Measurements from ENCODE around the gene INPP5A.

INPP5A gene

DNA sequence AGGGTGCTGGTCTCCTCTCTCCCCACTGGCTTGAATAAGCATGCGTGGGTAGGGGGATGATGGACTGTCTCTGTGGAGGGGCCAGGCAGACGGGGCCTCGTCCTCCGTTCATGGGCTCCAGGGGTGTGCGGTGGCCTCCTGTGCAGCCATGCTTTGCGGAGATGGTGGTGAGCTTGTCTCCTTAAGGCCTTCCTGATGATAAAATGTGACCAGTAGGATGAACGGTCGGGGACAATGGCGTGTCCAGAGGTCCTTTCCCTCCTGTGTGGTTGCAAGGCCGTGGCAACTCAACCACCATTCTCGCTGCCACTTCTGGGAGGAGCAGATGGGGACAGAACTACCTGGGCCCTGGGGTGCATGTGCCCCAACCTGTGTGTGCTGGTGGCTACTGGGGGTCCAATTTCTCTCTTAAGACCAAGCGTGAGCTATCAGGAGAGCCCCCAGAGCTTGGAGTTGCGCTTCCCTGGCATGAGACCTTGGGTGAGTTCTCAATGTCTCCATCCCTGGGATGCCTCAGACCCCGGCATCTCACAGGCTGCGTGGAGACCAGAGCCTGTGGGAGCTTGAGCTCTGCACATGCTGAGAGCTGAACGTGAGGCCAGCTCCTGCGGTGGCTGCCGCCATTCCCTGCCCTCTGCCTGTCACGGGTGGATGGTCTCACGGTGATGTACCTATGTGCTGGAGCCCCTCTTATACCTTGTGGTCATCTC, 112.2 kb downstream of the INPP5A start:
- DNase-seq = no peak

DNA sequence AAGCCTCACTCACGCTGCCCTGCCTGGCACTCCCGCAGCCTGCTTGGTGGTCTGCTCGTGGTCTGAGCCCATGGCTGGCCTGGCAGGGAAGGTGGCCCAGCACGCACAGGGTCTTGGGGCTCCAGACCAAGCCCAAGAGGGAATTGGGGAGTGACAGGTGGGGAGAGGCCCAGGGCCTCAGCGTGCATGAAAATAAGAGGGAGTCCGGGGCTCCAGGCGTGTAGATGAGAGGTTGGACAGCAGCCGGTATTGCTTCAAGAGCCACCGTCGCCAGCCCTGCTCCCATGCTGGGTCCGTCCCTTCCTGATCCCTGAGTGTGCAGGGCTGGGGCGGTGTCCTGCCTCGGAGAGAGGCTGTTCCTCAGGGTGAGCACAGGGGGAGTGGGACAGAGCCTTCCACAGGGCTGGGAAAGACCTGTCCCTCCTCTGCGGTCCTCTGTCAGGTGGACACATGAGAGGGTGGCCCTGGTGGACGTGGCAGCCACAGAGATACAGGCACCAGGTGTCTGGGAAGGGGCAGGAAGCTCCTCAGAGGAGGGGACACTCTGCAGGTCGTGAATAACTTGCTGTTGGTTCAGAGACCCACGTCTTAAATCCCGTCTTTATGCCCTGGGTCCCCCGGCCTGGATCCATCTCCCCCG, 113.1 kb downstream of the INPP5A start:
- DNase-seq = no peak

DNA sequence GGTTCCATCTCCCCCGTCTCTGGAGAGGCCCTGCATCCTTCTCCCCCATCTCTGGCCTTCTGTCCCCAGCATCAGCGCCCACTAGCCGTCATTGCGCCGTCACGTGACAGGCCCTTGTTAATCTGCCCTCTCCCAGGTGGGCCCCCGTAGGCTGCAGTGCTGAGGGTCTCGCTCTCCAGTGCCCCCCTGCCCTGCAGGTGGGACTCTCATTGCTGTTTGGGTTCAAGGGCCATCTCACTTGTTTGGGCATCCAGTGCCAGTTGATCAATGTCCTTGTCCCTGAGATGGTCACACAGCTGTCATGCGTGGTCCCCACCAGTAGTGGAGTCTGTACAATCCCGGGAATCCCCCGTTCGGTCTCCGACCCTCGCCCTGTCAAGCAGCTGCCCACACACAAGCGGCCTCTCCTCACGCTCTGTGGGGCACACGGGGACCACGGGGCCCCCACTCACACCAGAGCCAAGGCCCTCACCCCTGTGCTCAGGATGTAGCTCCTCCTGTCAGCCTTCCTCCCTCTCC, 114.0 kb downstream of the INPP5A start:
- no peak for DNase-seq

DNA sequence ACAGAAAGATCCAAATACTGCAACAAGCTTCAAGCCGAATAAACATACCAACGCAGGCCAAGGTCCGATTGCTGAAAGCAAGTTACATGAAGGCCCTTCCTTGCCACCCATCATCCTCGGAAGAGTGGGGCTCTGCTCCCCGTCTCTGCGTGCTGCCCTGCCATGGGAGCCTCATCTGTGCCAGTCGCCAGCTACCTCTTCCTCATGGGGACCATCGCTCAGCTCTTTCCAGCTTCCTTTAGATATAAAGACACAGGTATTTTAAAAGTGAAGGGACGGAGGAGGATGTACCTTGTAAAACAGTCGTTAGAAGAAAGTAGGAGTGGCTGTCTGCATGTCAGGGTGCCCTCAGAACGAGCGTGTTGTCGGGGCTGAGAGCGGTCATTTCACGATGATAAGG, 114.9 kb downstream of the INPP5A start:
- no peak for DNase-seq

DNA sequence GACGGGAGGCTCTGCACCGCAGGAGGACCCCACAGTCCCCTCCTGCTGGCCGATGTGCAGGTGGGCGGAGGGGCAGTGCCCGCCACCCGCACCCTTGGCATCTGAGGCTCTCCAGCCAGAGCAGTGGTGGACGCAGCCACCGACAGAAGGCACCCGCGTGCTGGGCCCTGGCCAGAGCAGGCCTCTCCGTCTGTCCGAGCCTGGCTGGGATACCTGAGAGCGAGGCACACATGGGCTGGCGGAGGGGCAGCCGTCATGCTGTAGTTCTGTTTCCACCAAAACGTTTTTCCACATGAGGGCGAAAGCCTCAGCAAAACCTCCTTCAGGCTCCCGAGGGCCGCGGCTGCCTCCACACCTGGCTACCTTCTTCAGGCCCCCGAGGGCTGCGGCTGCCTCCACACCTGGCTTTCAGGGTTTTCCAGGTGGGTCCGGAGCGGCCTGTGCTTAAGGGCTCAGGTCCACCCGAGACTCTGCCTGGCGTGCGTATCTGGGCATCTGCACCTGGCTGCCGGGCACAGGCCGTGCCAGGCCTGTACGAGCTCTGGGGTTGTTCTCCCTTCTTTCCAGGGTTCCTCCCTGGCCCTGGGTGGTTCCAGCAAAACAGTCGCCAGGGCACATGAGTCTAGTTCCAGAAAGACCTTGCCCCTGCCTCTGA, 115.5 kb downstream of the INPP5A start:
- no peak for DNase-seq

DNA sequence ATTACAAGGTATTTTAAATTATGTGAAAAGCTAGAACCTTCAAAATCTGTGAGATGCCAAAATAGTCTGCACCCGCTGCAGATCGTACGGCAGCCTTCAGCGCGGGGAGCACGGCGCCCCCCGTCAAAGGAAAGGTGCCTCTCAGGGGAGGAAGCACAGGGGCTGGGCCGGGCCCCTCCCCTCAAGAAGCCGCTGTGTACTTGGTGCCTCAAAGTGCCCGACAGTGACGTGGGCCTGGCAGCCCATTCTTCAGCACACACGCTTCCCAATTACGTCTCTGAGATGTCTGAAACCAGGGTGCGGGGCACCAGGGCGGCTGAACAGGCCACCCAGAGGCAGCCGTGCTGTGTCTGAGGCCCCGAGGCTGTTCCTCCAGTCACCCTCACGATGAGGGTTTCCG, 116.1 kb downstream of the INPP5A start:
- DNase-seq = no peak

DNA sequence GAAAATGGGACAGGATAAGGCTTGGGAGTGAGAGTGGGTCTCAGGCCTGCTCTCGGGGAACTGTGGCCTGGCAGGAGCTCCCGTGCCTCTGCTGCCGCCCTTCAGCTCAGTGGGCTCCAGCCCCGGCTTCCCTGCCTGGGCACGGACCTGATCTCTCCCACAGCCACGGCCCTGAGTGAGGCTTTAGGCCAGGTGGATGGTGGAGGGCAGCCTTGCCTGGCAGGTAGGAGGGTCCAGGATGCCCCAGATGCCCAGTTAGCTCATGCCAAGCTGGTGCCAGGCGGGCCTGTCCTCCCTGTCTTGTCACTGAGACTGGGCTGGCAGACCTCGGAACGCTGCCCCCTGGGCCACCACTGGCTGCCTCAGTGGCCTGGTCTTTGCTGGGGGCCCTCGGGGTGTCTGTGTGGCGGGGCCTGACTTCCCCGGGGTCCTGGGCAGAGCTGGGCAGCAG, 116.6 kb downstream of the INPP5A start:
- DNase-seq = no peak

DNA sequence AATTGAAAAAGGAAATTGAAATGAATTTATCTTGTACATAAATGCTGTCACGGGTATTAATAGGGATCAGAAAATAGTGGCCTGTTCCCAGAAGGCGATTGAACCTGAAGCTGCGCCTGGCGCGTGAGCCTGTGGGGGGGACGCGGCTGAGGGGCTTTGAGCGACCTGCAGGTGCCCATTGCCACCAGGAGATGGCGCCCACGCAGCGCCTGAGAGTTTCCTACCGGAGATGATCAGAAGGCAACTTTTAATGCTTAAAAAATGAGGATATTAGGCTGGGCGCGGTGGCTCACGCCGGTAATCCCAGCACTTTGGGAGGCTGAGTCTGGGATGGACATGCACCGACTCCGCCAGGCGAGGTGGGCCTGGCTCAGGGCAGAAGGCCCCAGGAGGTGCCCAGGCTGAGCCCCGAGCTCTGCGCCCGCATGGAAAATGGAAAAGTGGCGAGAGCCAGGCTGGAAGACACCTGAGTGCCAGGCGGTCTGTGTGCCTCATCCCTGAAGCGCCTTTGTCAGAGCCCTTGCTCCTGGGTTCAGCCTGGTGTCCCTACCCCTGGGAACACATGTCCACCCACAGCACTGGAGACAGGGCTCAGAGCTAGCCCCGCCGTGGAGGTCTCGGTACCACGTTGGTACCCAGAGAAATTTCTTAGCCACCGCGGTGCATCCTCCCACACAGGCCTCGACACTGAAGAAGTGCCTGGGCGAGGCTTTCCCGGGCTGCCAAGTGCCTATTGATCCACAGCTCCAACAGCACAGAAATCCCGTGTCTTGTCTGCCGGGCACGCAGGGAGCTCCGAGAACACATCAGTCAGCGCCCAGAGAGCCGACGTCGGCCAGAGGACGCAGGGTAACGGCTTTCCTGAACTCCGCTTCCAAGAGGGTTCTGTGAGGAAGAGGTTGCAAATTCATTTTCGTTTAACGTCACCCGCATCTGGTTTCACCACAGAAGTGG, 117.4 kb downstream of the INPP5A start:
- peak; percentile 94 for DNase-seq

DNA sequence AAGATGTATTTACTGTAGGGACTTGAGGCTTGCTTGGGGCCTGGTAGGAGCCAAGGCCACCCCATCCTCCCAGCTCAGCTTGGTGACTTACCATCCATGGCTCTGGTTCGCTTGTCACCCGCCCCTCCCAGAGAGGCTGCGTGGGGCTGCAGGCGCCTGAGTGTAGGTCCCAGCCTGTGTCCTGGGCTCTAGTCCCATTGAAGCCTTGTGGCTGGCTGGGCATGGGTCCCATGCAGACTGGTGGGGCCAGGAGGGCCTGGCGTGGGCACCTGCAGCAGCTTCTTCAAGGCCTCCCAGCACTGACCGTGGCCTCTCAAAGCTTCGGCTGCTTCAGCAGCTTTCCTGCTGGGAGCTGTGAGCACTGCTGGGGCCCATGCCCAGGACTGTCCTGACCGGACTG, 118.1 kb downstream of the INPP5A start:
- no peak for DNase-seq

DNA sequence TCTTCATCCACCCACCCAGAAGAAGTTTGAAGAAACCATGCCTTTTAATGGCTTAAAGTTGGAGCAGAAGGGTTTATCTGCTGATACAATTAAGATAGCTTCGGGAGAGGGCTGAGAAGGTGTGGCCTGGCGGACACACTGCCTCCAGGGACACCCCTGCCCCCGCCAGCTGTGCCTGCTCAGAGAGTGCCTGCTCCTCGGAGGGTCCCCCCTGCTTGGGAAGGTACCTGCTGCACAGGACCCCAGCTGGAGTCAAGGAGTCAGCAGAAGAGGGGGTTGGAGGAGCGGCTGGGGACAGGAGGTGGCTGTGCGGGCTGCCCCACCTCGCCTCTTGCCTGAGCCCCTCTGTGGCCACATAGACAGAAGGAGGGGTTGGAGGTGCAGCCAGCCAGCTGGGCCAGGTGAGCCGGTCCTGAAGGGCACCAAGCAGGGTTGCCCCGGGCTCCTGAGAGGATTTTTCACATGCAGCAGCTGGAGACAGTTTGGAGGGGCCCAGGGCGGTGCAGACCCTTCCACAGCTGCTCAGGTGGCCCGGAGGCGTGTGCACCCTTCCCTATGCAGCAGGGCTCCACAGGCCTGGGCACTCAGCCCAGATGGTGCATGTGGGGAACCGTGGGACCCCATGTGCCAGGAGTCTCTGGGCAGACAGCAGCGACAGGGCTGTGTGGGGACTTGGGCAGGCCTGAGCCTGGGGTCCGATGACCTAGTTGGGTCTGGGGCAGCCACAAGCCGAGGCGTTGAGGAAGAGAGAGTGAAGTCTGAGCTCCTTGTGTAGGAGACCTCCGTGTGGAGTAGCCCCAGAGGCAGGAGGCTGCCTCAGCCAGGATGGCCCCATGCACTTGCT, 118.9 kb downstream of the INPP5A start:
- no peak for DNase-seq

DNA sequence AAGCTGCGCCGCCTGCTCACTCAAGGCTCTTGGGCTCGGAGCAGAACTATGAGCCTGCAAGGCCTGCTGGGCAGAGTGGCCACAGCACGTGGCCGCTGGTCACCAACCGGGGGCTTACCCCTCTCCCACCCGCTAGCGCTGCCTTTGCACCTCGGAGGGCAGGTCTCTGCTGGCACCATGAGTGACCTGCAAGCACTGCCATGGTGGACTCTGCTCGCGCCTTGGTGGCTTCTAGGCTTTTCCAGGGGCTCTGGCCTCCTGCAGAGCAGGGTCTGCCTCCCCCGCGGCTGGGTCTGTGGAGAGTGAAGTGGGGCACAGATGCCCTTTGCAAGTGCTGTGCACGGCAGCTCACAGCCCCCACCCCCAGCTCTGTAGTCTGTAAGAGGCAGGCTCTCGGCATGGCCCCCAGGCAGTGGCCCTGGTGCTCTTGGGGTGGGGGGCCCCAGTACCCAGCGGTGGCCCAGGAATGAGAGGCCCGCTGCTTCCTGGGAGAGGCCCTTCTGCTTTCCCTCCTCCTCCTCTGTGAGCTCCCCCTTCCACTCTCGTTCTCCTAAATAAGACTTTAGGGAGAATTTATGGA, 119.6 kb downstream of the INPP5A start:
- no peak for DNase-seq

DNA sequence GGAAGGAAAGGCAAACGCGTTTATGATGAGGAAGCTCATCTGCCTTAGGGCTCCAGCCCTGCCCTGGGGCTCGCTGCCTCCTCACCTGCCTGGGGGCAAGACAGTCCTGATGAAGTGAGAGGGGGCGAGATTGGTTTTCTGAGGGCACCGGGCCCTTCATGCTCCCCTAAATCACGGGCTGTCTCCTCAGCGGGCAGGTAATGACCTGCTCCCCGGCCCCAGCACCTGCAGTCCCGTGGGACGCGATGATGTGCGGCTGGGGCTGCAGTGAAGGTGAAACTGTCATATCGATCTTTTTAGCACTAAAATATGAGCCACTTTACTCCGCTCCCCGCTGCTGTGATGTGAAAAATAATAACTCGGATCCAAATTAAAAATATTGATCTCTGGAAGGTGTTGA, 120.2 kb downstream of the INPP5A start:
- DNase-seq = no peak

DNA sequence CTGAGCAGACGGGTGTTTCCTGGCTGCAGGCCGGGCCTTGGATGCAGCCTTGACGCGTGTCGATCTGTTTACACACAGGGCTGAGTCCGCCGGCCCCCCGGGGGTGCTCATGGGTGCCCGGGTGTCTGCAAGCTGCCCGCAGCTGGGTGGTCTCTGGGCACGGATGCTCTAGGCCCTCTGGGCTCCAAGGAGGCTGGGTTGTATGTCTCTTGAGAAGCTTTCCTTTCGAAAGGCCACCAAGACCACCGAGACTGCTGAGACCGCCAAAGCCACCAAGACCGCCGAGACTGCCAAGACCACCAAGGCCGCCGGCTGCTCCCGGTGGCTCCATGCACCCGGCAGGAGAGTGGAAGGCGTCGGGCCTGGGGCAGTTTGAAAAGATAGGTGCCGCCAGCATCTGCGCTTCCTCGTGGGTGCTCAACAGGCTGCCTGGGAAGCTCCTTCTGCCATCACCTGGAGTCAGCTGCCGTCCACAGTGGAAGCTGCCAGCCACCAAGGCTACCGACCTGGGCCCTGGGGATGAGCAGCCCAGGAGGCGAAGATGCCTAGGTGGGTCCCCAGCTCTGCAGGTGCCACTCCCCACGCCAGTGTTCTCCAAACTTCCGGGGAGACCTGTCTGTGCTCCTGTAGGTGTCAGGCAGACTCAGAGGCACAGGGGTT, 121.1 kb downstream of the INPP5A start:
- DNase-seq = no peak

DNA sequence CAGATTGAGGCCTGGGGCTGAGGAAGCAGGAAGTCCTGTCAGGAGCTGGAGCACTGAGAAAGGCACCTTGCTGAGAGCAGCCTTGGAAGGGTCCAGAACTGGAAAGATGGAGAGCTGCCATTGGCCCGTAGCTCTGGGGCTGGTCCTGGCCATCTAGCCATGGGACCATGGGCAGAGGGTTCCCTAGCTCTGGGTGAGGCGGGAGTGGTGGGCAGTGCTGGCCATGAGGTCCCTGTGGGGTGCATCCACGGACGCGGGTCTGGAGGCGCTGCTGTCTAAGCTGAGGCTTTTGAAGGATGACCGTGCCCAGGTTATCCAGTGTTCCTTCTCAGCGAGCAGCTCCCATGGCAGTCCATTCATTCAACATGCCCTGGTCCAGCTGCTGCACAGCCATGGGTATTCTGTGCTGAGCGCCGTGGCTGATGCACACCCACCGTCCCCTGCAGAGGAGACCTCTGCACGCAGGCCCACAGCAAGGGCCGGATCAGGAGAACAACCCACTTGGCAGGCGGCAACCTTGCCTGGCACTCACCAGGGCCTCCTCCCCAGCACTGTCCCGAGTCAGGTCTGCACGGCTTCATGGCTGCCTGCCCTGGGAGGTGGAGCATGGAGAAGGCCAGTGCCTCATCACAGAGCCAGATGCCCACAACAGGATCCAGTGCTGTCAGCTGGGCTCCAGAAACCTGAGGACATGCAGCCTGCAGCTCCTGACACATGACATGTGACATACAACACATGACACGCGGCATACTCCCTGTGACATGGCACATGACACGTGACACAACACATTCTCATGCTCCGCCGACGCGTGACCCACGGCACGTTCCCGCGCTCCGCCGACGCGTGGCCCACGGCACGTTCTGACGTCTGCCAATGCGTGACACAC, 121.9 kb downstream of the INPP5A start:
- no peak for DNase-seq

DNA sequence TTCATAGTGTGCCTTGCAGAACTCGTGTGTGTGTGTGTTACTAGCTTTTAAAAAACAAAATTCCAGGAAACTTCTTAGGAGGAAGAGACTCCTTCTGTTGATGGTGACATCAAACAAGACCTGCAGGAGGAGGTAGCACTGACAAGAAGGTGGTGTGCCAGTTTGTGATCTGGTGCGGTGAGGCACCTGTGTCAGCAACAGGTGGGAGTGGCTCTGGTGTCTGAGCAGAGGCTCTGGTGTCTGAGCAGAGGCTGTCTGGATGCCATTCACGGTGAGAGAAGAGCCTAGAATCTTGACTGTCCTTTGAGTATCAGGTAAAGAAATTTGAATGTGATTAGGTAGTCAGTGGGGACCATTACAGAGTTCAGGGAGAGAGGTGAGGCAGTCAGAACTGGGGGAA, 122.8 kb downstream of the INPP5A start:
- DNase-seq = no peak

DNA sequence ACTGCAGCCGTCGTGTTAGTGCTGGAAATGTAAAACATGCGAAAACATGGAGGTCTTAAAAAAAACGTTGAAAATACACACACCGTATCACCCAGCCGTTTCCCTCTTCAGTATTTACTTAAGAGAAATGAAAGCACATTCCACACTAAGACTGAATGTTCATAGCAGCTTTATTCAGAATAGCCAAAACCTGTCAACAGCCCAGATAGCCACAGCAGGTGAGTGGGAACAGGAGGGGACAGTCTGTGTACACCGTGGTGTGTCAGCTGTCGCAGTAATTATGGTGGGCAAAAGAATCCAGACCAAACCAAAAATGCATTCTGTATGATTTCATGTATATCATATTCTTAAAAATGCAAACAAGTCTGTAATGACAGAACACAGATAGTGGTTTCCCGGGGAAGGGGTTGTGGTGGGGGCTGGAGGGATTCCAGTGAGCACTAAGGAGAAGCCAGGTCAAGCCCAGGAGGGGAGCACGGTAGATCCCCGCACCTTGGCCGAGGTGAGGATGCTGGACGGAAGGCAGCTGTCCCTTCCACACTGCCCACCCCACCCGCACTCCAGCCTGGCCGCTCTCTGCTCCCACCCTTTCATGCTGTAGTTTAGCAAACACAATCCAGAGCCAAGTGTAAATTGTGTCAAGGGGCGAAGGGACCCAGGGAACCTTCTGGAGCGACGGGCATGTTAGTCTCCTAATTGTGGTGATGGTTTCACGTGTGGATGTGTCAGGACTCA, 124.8 kb downstream of the INPP5A start:
- no peak for DNase-seq

DNA sequence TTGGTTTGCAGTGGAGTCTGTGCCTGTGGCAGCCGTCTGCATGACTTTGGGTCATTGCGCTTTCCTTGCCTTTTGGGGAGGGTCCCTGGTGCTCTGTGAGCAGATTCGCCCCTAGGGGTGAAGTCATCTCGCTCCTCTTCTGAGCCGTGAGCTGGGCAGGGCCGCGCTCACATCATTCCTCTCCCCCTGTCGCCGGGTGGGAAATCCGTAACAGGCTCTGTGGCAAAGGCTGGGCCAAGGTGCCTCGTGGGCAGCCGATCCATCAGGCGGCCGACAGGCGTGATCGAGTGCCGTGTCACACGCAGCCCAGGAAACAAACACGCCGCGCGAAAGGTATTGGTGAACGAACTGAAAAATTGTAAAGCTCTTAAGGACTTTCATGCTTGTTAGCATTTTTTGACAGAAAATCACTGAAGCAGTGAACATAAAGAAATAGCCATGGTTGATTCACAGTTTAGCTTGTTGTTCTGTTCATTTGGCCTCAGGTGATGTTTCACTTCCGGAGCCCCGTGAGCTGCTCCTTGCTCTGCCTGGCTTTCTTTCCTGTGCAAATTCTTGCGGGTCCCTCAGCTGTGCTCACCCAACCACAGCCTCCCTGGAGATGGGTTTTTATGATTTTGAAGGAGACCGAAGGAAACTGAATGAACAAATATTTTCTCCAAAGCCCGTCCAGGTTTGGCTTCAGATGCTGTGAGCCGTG, 126.2 kb downstream of the INPP5A start:
- no peak for DNase-seq

DNA sequence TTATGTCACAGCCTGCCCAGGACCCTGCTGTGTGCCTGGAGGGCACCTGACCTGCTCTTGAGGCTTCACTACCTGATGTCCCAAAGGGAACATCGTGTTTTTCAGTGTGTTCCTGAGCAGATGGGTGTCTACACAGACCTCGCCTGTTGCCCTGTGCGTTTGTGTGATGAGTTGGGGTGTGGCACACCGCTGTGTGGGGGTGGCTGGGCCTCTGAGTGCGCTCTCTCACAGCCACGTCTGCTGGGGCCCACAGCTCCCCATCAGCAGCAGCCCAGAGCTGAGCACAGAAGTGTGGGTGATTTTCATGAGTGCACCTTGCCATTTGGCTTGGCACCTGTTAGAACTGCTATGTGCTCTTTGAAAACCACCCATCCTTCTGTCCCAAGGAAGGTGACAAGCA, 126.8 kb downstream of the INPP5A start:
- no peak for DNase-seq

DNA sequence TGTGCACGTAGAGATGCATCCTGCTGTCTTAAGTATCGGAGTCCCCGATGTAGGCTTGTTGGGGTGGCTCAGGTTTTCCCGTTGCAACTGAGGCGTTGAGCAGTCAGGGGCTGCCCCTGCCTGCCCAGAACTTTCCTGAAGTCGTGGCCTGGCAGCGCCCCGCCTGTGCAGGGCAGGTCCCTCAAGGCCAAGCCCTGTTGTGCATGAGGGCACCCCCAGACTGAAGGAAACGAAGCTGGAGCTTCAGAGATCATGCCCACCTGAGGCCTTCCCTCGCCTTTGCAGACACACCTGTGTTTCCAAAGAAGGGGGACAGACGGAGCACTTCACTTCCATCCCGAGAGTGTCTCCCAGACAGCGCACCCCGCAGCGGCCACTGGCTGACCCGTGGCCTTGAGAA, 127.3 kb downstream of the INPP5A start:
- DNase-seq = no peak
